Esophagus muscularis mucosa (tissue), 4 donors: ENCODE data around the gene ACO2. TPM values are rescaled to one million over a fixed set of nuclear protein-coding genes. Genes with fewer than 3 reads are reported as not detected.
A peak's percentile ranks its signal among the peaks of the same experiment; 100 is the strongest.

ENCODE experiments used
- DNase-seq: peaks from one replicate; pipeline ENCODE4 v3.0.0-alpha.2; 2017; ENCODE audit errors: extremely low spot score
- H3K27ac ChIP-seq, 4 donors: fragments of 200-600 bp; sonication (generic); replicated peaks in 1 of 4; 1 replicate in 3 of 4; 2 replicates in 1 of 4; pipeline ENCODE4 v1.5.1; 2016 to 2019; ENCODE audit warnings: mild to moderate bottlenecking in 1 of 4
- H3K27me3 ChIP-seq, 4 donors: fragments of 200-600 bp; sonication (generic); one replicate each; pipeline versions ENCODE4 v1.5.1 to v1.6.0; 2016 to 2019
- H3K36me3 ChIP-seq, 4 donors: fragments of 200-600 bp; sonication (generic); one replicate each; pipeline ENCODE4 v1.5.1; 2016 to 2019
- H3K4me1 ChIP-seq, 4 donors: fragments of 200-600 bp; sonication (generic); one replicate each; pipeline ENCODE4 v1.5.1; 2016 to 2019
- H3K4me3 ChIP-seq, 4 donors: fragments of 200-600 bp; sonication (generic); 1 replicate in 2 of 4; 2 replicates in 2 of 4; pipeline ENCODE4 v1.5.1; 2016 to 2019; ENCODE audit warnings: mild to moderate bottlenecking in 4 of 4, moderate library complexity in 1 of 4
- H3K9me3 ChIP-seq, 4 donors: fragments of 200-600 bp; sonication (generic); 1 replicate in 3 of 4; 2 replicates in 1 of 4; pipeline ENCODE4 v1.5.1; 2016 to 2019
- EP300 ChIP-seq: sonication (generic); formaldehyde crosslinking; IDR thresholded peaks from one replicate; pipeline ENCODE4 v1.6.1; 2017; ENCODE audit warnings: antibody characterized with exemption
- POLR2A ChIP-seq: fragments of 450-650 bp; IDR thresholded peaks from one replicate; pipeline ENCODE4 v1.6.1; 2017; ENCODE audit warnings: antibody characterized with exemption, moderate library complexity, mild to moderate bottlenecking, low read depth
- POLR2AphosphoS5 ChIP-seq, 2 donors: sonication (generic); formaldehyde crosslinking; IDR thresholded peaks; one replicate each; pipeline ENCODE4 v1.6.1; 2017; ENCODE audit warnings: antibody characterized with exemption in 2 of 2
- WGBS: methylation state at CpG from one replicate; pipeline ENCODE4 v1.1.5; 2018; 5-methylcytosine and 5-hydroxymethylcytosine counted together
- intact Hi-C: fragments of 100-400 bp; cut with DNase I; formaldehyde crosslinking; loops from one replicate; pipeline ENCODE4 v1.15.1; 2023
- total RNA-seq, 4 donors: library from RNA; depleted of rRNA; stranded (reverse); fragments of >200 nt; gene quantifications; one replicate each; pipeline versions ENCODE4 v1.1.0 to v1.2.1, GENCODE V29; 2016
- TF ChIP-seq, protein P1 (sequence below), 3 experiments: fragments of 200-600 bp in 2 of 3; fragments of 450-650 bp in 1 of 3; sonication (generic) in 2 of 3; IDR thresholded peaks; one replicate each; pipeline ENCODE4 v1.5.1; 2017 to 2019; ENCODE audit warnings: antibody characterized with exemption in 3 of 3, mild to moderate bottlenecking in 2 of 3, moderate library complexity in 1 of 3

The ACO2 gene
- total RNA-seq, 4 donors from 2014 or later: 141 to 214 (median 166) TPM

DNA sequence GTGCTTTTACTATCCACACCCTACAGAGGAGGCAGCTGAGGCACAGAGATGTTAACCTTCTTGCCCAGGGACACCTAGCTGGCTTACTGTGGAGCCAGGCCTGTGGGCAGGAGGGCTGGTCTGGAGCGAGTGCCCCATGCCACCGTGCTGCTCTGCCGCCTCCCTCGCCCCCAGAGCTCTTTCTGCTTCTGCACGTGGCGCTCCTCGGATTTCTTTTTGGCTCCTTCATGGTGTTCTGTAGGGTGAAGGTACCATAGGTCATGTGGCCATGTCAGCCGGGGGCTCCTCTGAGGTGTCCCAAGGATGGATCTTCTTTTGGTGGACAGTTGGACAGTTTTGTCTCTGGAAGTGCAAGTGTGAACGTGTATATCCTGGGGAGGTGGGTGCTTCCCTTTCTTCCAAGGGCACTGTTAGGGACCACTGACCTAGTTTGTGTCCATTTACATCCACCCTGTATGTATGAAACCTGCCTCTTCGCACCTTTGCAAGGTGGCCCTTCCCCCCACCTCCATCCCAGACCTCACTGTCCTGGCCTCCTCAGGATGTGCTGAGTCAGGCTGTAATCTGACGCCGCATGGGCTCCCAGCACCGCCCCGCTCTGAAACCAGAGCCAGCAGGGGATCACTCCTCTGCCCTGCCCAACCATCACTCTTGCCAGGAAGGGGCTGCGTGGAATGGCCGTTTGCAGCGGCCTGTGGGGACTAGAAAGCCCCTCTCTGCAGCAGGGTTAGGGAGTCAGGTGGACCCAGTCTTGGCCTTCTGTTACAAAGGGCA is 43.7 kb downstream of the ACO2 start:
- Histone ChIP-seq H3K9me3 (no peaks in the 10 kb centered on the region), H3K4me3 (no peak overlapping the region), H3K27me3 (no peaks in the 10 kb centered on the region), H3K4me1 (peaks cover 51 to 67% (median 62%) of the 10 kb centered on the region in 4 donors), H3K27ac (peak overlapping the region; percentile 75 to 80 (median 80)), H3K36me3 (peaks cover 29 to 98% (median 91%) of the 10 kb centered on the region in 4 donors)
- TF ChIP-seq POLR2AphosphoS5 (IDR thresholded peaks at IDR 0.05): peak; percentile 5 to 75
- no peak for TF ChIP-seq EP300
- 62% methylated on average over 14 of the region's 17 CpGs for WGBS
- intact Hi-C loops: loop anchor here (5.0 kb wide), 1 partner anchor 40 kb away; no protein-coding TSS in a partner anchor
- DNase-seq: no peak

DNA sequence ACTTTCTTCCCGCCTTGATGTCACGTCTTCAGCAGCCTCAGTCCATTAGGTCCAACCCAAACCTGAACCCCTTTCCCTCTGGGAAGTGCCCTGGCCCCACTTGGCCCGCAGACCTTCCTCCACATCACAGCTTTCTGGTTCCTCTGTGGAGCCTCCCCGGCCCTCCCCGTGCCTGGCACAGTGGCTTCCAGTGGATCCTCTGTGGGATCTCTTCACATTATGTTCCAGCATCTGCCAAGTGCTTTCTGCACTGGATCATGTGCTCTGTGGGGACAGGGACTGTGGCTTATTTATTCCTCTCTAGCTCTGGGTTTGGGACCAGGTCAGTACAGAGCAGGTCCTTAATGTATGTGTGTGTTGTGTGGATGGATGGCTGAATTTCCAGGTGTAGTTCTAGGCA is 44.5 kb downstream of the ACO2 start:
- 63% methylated on average over 5 of the region's 5 CpGs for WGBS
- Histone ChIP-seq H3K4me3 (no peak overlapping the region), H3K27ac (peak overlapping the region; percentile 75 to 80 (median 80)), H3K27me3 (no peaks in the 10 kb centered on the region), H3K4me1 (peaks cover 44 to 66% (median 61%) of the 10 kb centered on the region in 4 donors), H3K9me3 (no peaks in the 10 kb centered on the region), H3K36me3 (peaks cover 26 to 97% (median 89%) of the 10 kb centered on the region in 4 donors)
- intact Hi-C loops: loop anchor here (5.0 kb wide), 1 partner anchor 41 kb away; no protein-coding TSS in a partner anchor
- no peak for TF ChIP-seq EP300
- no peak for TF ChIP-seq POLR2A
- TF ChIP-seq, protein P1, sequence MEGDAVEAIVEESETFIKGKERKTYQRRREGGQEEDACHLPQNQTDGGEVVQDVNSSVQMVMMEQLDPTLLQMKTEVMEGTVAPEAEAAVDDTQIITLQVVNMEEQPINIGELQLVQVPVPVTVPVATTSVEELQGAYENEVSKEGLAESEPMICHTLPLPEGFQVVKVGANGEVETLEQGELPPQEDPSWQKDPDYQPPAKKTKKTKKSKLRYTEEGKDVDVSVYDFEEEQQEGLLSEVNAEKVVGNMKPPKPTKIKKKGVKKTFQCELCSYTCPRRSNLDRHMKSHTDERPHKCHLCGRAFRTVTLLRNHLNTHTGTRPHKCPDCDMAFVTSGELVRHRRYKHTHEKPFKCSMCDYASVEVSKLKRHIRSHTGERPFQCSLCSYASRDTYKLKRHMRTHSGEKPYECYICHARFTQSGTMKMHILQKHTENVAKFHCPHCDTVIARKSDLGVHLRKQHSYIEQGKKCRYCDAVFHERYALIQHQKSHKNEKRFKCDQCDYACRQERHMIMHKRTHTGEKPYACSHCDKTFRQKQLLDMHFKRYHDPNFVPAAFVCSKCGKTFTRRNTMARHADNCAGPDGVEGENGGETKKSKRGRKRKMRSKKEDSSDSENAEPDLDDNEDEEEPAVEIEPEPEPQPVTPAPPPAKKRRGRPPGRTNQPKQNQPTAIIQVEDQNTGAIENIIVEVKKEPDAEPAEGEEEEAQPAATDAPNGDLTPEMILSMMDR (IDR thresholded peaks at IDR 0.05): no peak
- TF ChIP-seq POLR2AphosphoS5 (IDR thresholded peaks at IDR 0.05): no peak
- DNase-seq: no peak

DNA sequence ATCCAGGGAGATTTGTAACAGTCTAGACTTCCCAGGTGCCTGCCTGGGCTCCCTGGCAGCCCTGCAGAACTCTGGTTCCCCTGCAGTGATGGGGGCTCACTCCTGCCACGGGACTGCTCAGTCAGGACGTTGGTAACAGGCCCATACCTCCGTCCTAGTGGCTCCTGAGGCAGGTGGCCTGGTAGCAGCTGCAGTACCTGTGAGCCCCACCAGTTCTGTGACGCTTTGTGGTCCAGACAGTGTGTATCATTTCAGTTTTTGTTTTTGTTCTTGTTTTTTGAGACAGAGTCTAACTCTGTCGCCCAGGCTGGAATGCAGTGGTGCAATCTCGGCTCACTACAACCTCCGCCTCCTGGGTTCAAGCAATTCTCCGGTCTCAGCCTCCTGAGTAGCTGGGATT is 47.5 kb downstream of the ACO2 start:
- H3K36me3 ChIP-seq: peaks cover 19 to 96% (median 90%) of the 10 kb centered on the region in 4 donors

DNA sequence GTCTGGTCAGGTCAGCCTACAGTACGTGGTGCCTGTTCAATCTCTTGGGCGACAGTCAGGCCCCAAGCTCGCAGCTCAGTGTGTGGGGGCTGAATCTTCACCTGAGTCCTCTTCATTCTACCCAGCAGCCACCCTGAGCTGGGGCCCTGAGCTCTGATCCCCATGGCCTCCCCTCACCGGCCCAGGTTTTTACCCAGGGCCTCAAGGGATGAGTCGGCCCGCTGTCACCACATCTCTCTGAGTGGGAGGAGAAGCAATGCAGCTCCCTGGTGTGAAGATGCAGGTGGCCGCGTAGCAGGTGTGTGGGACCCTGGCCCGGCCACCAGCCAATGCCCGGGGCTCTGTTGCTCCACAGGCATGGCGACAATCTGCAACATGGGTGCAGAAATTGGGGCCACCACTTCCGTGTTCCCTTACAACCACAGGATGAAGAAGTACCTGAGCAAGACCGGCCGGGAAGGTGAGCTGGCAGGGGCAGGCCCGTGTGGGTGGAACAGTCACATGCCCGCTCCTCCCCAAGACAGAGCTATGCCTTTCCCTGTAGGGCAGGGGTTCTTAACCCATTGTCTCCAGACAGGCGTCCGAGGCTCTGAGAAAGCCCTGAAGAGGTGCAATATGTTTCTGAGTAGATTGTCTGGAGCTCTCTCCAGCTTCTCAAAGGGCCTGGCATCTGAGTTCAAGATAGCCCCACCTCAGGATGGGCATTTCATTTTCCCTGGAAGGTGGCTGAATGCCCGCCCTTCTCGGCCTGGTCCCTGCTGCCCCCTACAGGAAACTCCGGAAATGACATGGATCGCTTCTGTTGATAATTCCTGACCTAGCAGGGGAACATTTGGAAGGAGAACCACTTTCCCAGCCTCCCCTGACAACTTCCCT is 48.5 kb downstream of the ACO2 start:
- peak; percentile 94 for DNase-seq
- H3K36me3 ChIP-seq: peaks cover 14 to 96% (median 84%) of the 10 kb centered on the region in 4 donors
- intact Hi-C loops: loop anchor here (2.0 to 5.0 kb wide), 2 partner anchors 35 to 115 kb away; no protein-coding TSS in a partner anchor
- H3K27me3 ChIP-seq: no peaks in the 10 kb centered on the region
- H3K27ac ChIP-seq: peak overlapping the region; percentile 69 to 80 (median 76)
- TF ChIP-seq POLR2AphosphoS5 (IDR thresholded peaks at IDR 0.05) (peak; percentile 69 to 74), EP300 (no peak), POLR2A (no peak)
- TF ChIP-seq, protein P1 (IDR thresholded peaks at IDR 0.05): peak; percentile 83 to 94 (median 94)
- 90% methylated on average over 13 of the region's 22 CpGs for WGBS
- H3K4me3 ChIP-seq: no peak overlapping the region
- peaks cover 18 to 35% (median 30%) of the 10 kb centered on the region in 4 donors for H3K4me1 ChIP-seq
- no peaks in the 10 kb centered on the region for H3K9me3 ChIP-seq

More for the DNA sequence above, 47.5 kb downstream of the ACO2 start:
- DNase-seq: no peak
- intact Hi-C loops: loop anchor here (5.0 kb wide), 1 partner anchor 34 kb away; no protein-coding TSS in a partner anchor
- no peak overlapping the region for H3K4me3 ChIP-seq
- no peaks in the 10 kb centered on the region for H3K9me3 ChIP-seq
- peaks cover 27 to 44% (median 40%) of the 10 kb centered on the region in 4 donors for H3K4me1 ChIP-seq
- 96% methylated on average over 8 of the region's 8 CpGs for WGBS
- no peaks in the 10 kb centered on the region for H3K27me3 ChIP-seq
- peak overlapping the region; percentile 61 to 80 (median 76) for H3K27ac ChIP-seq
- TF ChIP-seq POLR2AphosphoS5 (IDR thresholded peaks at IDR 0.05) (no peak), POLR2A (no peak), EP300 (no peak)
- TF ChIP-seq, protein P1 (IDR thresholded peaks at IDR 0.05): no peak
